Transverse colon (tissue), 4 donors: Measurements from ENCODE around the gene CBX5.

Experiments used
- POLR2AphosphoS5 ChIP-seq, 3 donors: sonication (generic); formaldehyde crosslinking; IDR thresholded peaks; one replicate each; pipeline ENCODE4 v1.6.1; 2016; ENCODE audit warnings: antibody characterized with exemption in 3 of 3
- TF ChIP-seq, protein P1 (sequence below), 5 experiments: fragments of 200-600 bp in 3 of 5; fragments of 450-650 bp in 2 of 5; sonication (generic) in 3 of 5; IDR thresholded peaks; 1 replicate in 2 of 5; 2 replicates in 3 of 5; pipeline ENCODE4 v1.5.1; 2016 to 2017; ENCODE audit warnings: antibody characterized with exemption in 5 of 5, inconsistent platforms in 3 of 5, mild to moderate bottlenecking in 2 of 5, moderate library complexity in 1 of 5

DNA sequence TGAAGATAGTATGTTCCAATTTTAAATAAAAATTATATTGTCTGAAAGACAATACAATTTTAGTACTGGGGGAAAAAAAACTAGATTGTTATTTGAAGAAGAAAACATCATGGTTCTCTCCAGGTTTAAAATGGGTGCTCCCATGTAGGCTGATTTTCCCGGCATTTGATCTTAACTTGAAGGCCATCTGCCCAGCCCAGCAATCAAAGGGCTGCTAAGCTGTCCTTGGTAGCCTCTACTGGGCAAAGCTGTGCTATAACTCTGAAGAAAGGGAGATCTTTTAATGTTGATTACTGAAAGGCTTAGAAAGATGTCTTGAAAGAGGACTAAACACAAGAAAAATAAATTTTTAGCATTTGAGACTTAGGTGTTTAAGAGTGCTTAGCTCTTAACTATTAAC, 41.4 kb downstream of the CBX5 start:
- no peak for TF ChIP-seq POLR2AphosphoS5 (IDR thresholded peaks at IDR 0.05)
- TF ChIP-seq, protein P1, sequence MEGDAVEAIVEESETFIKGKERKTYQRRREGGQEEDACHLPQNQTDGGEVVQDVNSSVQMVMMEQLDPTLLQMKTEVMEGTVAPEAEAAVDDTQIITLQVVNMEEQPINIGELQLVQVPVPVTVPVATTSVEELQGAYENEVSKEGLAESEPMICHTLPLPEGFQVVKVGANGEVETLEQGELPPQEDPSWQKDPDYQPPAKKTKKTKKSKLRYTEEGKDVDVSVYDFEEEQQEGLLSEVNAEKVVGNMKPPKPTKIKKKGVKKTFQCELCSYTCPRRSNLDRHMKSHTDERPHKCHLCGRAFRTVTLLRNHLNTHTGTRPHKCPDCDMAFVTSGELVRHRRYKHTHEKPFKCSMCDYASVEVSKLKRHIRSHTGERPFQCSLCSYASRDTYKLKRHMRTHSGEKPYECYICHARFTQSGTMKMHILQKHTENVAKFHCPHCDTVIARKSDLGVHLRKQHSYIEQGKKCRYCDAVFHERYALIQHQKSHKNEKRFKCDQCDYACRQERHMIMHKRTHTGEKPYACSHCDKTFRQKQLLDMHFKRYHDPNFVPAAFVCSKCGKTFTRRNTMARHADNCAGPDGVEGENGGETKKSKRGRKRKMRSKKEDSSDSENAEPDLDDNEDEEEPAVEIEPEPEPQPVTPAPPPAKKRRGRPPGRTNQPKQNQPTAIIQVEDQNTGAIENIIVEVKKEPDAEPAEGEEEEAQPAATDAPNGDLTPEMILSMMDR (IDR thresholded peaks at IDR 0.05) = no peak
